Stimulated activated effector memory CD8-positive, alpha-beta T cell treated with anti-CD3 and anti-CD28 coated beads, Interleukin-12 subunit alpha, Interleukin-12 subunit beta, amount 100 ng/mL, for 72 hours (primary cell): ENCODE results near the gene RERE.
A peak's percentile ranks its signal among the peaks of the same experiment; 100 is the strongest.
"Not testable (repeated sequence)": the region's sequence is repeated elsewhere in the genome, so short reads cannot be mapped to it uniquely, and the experiment has no call there.

Experiments used
- ATAC-seq: fragments of 150-1000 bp; cut with Tn5 transposase; 2 replicates; pipeline ENCODE4 v1.10.0; 2021
- DNase-seq, 2 donors: peaks; one replicate each; pipeline ENCODE4 v3.0.0; 2021 to 2022; ENCODE audit warnings: low spot score in 2 of 2
- H3K27ac Mint-ChIP-seq: one replicate; pipeline ENCODE4 v1.8.0; 2022; ENCODE audit warnings: mild to moderate bottlenecking, mixed read lengths
- H3K36me3 Mint-ChIP-seq: one replicate; pipeline ENCODE4 v1.8.0; 2022; ENCODE audit warnings: mild to moderate bottlenecking, mixed read lengths
- H3K4me1 Mint-ChIP-seq: one replicate; pipeline ENCODE4 v1.8.0; 2022; ENCODE audit warnings: mixed read lengths
- H3K4me3 Mint-ChIP-seq: one replicate; pipeline ENCODE4 v1.8.0; 2022; ENCODE audit warnings: mild to moderate bottlenecking, mixed read lengths
- H3K9me3 Mint-ChIP-seq: one replicate; pipeline ENCODE4 v1.8.0; 2022; ENCODE audit warnings: mixed read lengths

The RERE gene

DNA sequence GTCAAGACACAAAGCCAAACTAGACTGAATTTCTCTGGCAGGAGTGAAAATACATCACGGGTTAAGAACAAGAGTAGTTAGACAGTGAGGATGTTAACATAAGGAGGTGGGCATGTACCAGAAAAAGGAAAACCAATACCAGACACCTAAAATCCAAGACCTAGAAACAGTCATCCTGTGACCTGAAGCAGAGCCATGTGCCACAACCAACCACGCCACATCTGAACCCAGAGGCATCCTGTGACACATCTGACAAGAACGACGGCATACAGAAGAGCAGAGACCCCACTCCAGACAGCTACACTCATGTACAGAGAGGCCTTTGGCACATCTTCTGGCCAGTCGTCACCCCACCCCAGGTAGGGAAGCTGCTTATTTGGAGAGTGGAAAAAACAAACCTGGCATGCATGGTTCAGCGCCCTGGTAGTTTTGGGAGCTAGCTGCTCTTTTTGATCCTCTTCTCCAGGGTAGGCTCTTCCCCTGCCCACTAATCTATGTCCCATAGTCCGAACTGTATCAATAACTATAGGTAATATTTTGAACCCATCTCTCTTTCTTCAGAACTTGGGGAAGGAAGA lies 427.4 kb downstream of the RERE start:
- no peak overlapping the region for H3K4me3 Mint-ChIP-seq
- ATAC-seq (peak; percentile 94), DNase-seq (peak in 1 of 2 donors; percentile 57)
- peaks cover 70% of the 10 kb centered on the region for H3K4me1 Mint-ChIP-seq
- H3K9me3 Mint-ChIP-seq = no peaks in the 10 kb centered on the region
- H3K36me3 Mint-ChIP-seq = peaks cover 23% of the 10 kb centered on the region
- H3K27ac Mint-ChIP-seq = peak overlapping the region; percentile 11

- ATAC-seq (no peak), DNase-seq (no peak)
- Mint-ChIP-seq H3K4me1 (peaks cover 74% of the 10 kb centered on the region), H3K36me3 (peaks cover 22% of the 10 kb centered on the region), H3K27ac (peak overlapping the region; percentile 18), H3K9me3 (no peaks in the 10 kb centered on the region), H3K4me3 (no peak overlapping the region)
Observed at GRCh38 chr1:8388732-8389562, 428.5 kb downstream of the RERE start.

- DNase-seq = no peak
- no peak for ATAC-seq
- Mint-ChIP-seq H3K36me3 (peaks cover 17% of the 10 kb centered on the region), H3K4me1 (peaks cover 72% of the 10 kb centered on the region), H3K27ac (peak overlapping the region; percentile 16), H3K9me3 (no peaks in the 10 kb centered on the region), H3K4me3 (no peak overlapping the region)
Observed at GRCh38 chr1:8386247-8386646, 431.2 kb downstream of the RERE start.

- Mint-ChIP-seq H3K4me3 (no peak overlapping the region), H3K36me3 (peaks cover 18% of the 10 kb centered on the region), H3K4me1 (peaks cover 67% of the 10 kb centered on the region), H3K9me3 (no peaks in the 10 kb centered on the region), H3K27ac (peak overlapping the region; percentile 23)
- DNase-seq (no peak), ATAC-seq (no peak)
Observed at GRCh38 chr1:8384577-8384976, 432.9 kb downstream of the RERE start.

DNA sequence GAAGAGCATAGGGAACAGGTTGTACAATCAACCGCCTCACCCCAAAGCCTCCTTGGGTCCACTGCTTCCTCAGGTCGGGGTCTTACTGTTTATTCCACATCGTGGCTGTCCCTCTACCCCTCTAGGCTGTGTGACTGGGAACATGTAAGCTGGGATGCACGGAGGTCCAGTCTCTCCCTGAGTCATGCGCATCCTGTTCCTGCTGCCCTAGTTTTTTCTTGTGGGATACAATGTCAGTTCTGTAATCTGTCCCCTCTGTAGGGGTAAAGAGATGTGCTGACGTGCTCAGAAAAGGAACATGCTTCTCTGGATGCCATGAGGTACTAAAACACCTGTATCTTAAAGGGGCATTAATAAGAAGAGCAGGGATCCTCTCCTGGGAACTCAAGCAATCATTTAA lies 433.4 kb downstream of the RERE start:
- DNase-seq (no peak), ATAC-seq (no peak)
- Mint-ChIP-seq H3K4me1 (peaks cover 67% of the 10 kb centered on the region), H3K27ac (peak overlapping the region; percentile 23), H3K36me3 (peaks cover 13% of the 10 kb centered on the region), H3K9me3 (no peaks in the 10 kb centered on the region), H3K4me3 (no peak overlapping the region)

DNA sequence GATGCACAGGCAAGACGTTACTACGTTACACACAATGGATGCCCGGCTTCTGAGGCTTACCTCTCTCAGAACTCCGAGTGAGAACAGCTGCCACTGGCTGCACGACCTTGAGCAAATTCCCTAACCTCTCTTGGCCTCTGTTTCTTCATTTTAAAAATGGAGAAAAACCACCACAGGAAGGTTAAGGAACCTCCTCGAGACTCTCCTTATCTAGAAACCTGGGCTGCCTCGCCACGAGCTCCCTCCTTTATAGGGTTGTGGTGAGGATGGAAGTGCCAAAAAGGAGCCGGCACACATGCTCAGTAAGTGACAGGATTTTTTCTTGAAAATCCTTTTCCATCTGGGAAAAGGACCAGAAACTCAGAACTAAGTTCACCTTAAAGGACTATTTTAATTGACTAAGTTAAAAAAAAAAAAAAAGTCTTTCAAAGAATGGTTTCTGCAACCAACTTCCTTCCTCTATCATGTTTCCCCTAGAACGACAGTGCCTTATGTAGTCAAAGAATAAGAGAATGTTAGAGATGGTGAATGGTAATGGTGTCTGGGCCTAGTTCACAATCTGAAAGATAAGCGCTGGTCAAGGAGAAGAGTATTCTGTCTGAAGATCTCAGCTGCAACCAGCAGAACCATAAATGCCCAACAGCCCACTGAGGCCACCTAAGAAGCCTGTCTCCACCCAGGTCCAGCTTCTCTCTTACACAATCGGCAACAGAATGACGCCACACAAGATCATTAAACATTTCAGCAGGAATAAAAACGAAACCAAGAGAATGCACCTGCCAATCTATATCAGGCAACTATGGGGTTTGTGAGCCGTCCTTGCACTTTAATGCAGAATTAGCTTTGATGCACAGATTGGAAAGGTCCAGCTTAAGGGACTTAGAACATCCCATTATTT lies 434.6 kb downstream of the RERE start:
- DNase-seq = no peak
- Mint-ChIP-seq H3K9me3 (no peaks in the 10 kb centered on the region), H3K4me1 (peaks cover 70% of the 10 kb centered on the region), H3K36me3 (peaks cover 8% of the 10 kb centered on the region), H3K27ac (peak overlapping the region; percentile 83), H3K4me3 (peak overlapping the region; percentile 20)
- no peak for ATAC-seq

DNA sequence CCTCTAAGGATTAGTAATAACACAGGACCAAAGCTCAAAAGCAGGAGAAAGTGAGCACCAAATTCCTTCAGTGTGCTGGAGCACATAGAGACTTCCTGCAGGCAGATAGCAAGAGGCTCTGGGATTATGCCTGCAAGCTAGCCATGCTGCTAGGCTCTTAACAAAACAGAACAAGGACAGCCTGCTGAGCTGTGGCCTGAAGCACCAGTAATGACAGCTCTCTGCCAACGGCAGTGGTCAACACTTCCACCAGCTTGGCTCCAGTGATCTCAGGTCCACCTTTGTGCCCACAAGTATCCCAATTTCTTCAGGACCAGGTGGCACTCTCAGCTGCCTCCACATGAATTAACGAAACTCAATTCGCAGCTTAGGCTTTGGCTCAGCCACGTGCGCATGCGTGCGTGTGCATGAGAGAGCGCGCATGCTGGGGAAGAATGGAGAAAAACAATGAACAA lies 435.4 kb downstream of the RERE start:
- Mint-ChIP-seq H3K9me3 (no peaks in the 10 kb centered on the region), H3K4me3 (no peak overlapping the region), H3K27ac (no peak overlapping the region), H3K36me3 (peaks cover 13% of the 10 kb centered on the region), H3K4me1 (peaks cover 68% of the 10 kb centered on the region)
- DNase-seq (no peak), ATAC-seq (no peak)

- no peak overlapping the region for H3K4me3 Mint-ChIP-seq
- ATAC-seq (no peak), DNase-seq (no peak)
- H3K4me1 Mint-ChIP-seq = peaks cover 63% of the 10 kb centered on the region
- no peak overlapping the region for H3K27ac Mint-ChIP-seq
- no peaks in the 10 kb centered on the region for H3K9me3 Mint-ChIP-seq
- peaks cover 13% of the 10 kb centered on the region for H3K36me3 Mint-ChIP-seq
Observed at GRCh38 chr1:8381618-8382017, 435.8 kb downstream of the RERE start.

DNA sequence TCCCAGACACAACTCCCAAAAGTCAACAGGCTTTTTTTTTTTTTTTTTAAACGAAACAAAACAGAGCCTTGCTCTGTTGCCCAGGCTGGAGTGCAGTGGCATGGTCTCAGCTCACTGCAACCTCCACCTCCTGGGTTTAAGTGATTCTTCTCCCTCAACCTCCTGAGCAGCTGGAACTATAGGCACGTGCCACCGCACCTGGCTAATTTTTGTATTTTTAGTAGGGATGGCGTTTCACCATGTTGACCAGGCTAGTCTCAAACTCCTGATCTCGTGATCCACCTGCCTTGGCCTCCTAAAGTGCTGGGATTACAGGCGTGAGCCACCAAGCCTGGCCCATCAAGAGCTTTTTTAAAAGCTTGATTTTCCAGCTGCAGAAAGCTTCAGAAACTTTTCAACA lies 437.1 kb downstream of the RERE start:
- not testable (repeated sequence) for DNase-seq, H3K9me3 Mint-ChIP-seq, ATAC-seq, H3K4me3 Mint-ChIP-seq
- Mint-ChIP-seq H3K4me1 (peaks cover 67% of the 10 kb centered on the region), H3K36me3 (peaks cover 13% of the 10 kb centered on the region), H3K27ac (peak overlapping the region; percentile 48)

DNA sequence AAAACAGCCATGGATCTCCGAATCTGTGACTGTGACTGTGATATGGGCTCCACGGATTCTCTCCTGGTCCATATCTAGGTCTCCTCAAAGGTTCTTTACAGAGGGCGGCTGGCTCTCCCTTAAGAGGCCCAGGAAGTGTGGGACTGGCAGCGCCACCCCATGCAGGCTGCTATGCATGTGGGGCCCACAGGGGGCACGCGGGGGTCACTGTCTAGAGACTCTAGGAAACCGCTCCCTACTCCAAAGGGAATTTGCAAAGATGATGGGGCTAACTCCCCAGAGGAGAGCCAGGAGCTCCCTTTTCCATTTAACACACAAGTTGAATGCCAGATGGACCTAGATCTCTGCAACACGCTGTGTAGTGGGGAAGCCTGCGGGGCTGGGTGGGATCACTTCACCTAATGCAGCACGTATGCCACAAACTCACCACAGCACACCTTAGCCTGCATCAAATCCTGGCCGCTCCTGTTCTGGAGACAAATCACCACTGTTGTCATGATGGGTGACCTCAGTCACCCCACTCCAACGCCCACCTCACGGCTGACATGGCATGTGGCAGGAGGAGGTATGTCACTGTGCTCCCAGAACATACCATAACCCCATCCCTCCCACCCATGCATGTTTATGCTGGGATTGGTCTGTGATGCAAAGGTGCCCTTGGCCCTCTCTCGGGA lies 437.8 kb downstream of the RERE start:
- Mint-ChIP-seq H3K4me3 (no peak overlapping the region), H3K27ac (peak overlapping the region; percentile 77), H3K36me3 (peaks cover 13% of the 10 kb centered on the region), H3K4me1 (peaks cover 65% of the 10 kb centered on the region), H3K9me3 (no peaks in the 10 kb centered on the region)
- ATAC-seq = no peak
- DNase-seq = no peak

- Mint-ChIP-seq H3K27ac (peak overlapping the region; percentile 77), H3K4me3 (no peak overlapping the region)
Observed at GRCh38 chr1:8378981-8379470, 438.4 kb downstream of the RERE start.

DNA sequence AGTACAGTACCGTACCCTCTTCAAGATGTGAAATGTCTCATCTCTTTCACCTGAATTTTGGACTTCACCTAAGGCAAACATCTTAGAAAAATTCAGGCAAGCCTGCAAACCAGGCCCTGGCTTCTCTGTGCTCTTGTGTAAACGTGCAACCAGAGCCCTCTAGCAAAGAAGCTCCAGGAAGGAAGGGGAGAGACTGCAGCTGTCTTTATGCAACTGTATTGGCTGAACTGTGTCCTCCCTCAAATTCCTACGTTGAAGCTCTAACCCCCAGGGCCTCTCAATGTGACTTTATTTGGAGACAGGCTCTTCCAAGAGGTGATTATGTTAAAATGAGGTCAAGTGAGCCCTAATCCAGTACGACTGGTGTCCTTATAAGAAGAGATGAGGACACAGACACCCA lies 439.3 kb downstream of the RERE start:
- Mint-ChIP-seq H3K4me1 (peaks cover 65% of the 10 kb centered on the region), H3K9me3 (no peaks in the 10 kb centered on the region), H3K36me3 (peaks cover 13% of the 10 kb centered on the region), H3K4me3 (no peak overlapping the region), H3K27ac (peak overlapping the region; percentile 77)
- no peak for DNase-seq
- no peak for ATAC-seq

More at GRCh38 chr1:8378981-8379470, 438.4 kb downstream of the RERE start:
- ATAC-seq (no peak), DNase-seq (no peak)
- no peaks in the 10 kb centered on the region for H3K9me3 Mint-ChIP-seq
- peaks cover 65% of the 10 kb centered on the region for H3K4me1 Mint-ChIP-seq
- H3K36me3 Mint-ChIP-seq = peaks cover 13% of the 10 kb centered on the region

DNA sequence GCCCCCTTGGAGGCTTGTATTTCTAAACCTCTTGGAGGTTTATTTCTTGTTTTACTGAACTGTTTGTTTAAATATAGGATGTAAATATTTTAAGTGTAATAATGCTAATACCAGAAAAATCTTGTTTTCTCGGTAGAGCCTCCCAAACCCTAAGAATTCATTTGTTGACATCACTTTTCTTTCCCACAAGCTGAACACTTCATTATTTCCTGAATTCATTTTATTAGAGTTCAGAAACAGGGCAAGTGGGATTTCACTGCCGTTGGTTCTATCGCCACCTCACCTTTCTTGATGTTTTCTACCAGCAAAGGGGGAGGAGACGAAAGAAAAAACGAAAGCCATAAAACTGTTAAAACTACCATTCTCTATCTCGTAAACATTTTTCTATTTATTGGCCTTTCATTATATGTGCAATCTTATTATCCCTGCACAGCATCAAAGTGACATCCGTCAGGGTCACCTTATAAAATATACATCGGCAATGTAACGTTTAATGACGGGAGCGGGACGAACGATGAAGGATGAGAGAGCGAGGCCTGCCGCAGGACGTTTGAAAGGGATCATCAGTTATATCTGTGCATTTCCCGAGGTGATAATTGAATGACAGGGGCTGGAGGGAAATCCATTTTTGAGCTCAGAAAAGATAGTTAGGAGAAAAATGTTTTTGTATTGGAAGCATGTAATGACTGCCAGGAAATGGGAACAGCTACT lies 440.0 kb downstream of the RERE start:
- no peaks in the 10 kb centered on the region for H3K9me3 Mint-ChIP-seq
- peaks cover 58% of the 10 kb centered on the region for H3K4me1 Mint-ChIP-seq
- no peak for ATAC-seq
- H3K36me3 Mint-ChIP-seq = peaks cover 13% of the 10 kb centered on the region
- no peak overlapping the region for H3K4me3 Mint-ChIP-seq
- DNase-seq = no peak
- H3K27ac Mint-ChIP-seq = no peak overlapping the region

DNA sequence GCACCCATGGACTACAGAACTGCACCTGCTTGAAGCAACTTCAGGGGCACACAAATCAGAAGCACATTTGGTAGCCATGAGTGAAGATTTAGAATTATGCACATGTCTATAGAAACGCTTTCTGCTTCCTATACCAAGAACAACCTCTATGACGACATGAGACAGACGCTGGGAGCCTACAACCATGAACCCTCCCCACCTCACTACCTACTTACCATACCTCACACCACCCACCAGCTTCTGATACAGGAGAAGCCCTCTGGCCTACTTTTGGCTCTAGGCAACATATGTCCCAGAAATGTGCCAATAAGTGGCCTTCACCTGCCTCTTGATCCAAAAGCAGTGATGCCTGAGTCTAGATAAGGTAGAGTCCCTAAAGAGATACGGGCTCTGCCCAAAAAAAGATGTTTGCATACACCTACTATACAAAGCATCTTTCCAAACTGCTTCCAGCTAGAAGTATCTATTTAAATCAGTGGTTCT lies 441.0 kb downstream of the RERE start:
- DNase-seq (no peak), ATAC-seq (peak; percentile 51)
- H3K4me1 Mint-ChIP-seq = peaks cover 67% of the 10 kb centered on the region
- peak overlapping the region; percentile 15 for H3K27ac Mint-ChIP-seq
- H3K4me3 Mint-ChIP-seq = no peak overlapping the region
- H3K9me3 Mint-ChIP-seq = no peaks in the 10 kb centered on the region
- H3K36me3 Mint-ChIP-seq = peaks cover 13% of the 10 kb centered on the region
